LHCN-M2 (cell line): ENCODE data around the gene SMG6. TPM values are rescaled to one million over a fixed set of nuclear protein-coding genes. Genes with fewer than 3 reads are reported as not detected.

Experiments used
- DNase-seq: peaks from one replicate; pipeline ENCODE4 v3.0.0-alpha.2; 2012; ENCODE audit warnings: low read depth
- total RNA-seq: library from RNA; depleted of rRNA; stranded (reverse); fragments of >200 nt; gene quantifications from 2 replicates; pipeline ENCODE4 v1.2.3, GENCODE V29; 2014

The SMG6 gene
- total RNA-seq, 1 experiment from 2014 or later = 35.5 TPM

- DNase-seq = no peak
These were observed 251.5 kb downstream of the SMG6 start for GRCh38 chr17:2051933-2052559.

- no peak for DNase-seq
These were observed 252.3 kb downstream of the SMG6 start for GRCh38 chr17:2051061-2051932.

DNA sequence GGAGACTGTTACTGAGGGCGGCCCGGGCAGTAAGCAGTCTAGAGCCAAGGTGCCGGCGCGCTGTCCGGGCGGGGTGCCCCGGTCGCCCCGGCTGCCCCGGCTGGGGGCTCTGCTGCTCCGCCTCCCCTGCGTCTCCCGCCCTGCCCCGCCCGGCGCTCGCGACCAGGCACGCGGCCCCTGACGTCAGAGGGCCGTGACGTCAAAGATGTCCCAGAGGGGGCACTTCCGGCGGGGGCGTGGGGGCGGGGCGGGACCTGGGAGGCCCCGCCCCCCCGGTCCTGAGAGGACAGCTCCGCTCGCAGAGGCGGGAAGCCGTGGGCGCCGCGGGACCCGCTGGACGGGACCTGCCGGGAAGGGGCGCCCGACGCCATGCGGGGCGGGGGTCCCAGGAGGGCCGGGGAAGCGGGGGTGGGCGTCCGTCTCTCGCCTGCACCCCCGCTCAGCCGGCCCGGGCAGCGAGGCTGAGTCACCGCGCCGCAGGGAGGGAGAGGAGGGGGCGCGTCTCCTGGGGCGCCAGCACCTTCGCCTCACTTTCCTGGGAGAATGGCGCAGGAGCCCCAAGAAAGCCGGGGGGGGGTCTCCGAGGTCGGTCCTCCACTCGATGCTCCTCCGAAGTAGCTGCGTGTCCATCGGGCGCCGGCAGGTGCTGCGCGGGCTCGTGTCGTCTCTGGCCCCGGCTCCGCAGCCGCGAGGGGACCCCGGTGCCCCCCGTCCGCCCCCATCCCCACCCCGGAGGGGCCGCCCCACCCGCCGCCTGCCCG lies 253.1 kb downstream of the SMG6 start:
- DNase-seq = peak; percentile 67

DNA sequence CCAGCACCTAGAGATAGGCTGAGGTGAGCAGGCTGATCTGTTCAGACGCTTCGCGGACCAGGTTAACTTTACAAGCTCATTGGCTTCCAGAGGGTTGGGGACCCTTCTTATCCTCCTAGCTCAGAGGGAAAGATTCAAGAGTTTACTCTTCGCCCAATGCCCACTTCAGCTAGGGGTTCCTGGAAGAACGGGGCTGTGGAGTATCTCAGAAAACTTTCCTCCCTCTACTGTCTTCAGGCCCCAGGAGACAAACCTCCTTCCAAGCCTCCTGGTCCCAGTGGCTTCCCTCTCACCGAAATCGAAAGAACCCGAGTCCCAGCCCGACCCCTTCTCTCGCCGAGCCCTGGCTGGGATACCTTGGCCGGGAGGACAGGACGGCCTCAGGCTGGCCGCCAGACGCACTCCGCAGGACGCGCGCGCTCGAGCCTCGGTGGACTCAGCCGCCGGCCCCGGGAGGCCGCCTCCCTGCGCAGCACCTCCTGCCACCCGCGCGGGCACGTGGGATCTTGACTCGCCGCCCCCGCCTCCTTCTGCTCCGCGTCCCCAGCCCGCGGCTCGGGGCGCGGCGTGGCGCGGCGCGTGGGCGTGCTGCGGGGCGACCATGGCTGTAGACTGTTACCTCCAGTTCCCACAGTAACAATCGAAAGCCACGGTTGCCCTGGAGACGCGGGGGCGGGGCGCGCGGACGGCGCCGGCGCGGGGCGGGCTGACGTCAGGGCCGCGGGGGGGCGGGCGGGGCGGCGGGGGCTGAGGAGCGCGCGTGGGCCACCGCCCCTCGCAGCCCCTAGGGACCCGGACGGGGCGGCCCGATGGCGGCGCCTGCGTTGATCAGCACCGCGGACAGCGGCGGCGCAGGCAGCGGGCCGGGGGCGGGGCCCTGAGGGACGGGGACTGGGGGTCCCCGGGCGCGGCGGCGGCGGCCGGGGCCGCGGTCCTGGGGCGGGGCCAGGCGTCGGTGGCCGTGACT lies 254.0 kb downstream of the SMG6 start:
- DNase-seq = peak; percentile 74

DNA sequence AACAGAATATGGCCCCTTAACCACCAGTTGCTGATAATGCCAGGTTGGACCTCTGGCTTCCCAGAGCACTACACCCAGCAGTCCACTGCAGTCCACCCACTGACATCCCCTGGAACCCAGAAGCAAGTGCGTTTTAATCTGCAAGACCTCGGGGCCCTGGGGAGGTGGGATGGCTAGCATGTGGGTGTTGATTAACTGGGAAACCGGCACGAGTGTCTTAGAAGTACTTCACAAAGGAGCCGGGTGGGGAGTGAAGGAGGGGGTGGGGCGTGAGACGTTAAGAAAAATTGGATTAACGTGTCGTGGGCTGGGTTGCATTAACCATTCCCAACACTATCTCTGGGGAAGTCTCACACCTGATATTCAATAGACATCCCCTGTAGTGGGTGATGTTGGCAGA lies 254.8 kb downstream of the SMG6 start:
- no peak for DNase-seq

- no peak for DNase-seq
These were observed 256.0 kb downstream of the SMG6 start for GRCh38 chr17:2047590-2047989.

DNA sequence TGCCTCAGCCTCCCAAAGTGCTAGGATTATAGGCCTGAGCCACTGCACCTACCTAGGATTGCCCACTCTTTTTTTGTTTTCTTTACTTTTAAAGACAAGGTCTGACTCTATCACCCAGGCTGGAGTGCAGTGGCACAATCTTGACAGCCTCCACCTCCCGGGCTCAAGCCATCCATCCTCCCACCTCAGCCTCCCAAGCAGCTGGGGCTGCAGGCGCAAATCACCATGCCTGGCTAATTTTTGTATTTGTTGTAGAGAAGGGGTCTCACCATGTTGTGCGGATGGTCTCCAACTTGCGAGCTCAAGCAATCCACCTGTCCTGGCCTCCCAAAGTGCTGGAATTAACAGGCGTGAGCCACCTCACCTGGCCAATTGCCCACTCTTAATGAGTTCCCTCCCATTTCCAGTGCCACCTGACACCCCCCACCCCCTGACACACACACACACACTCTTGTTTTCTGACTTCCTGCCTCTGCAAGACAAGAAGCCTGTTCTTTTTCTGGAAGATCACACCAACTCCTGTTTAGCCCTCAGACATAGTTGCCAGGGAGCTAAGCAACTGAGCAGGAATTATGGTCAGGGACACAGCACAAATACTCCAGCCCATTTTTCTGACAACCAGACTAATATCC lies 259.2 kb downstream of the SMG6 start:
- DNase-seq = no peak

- peak; percentile 64 for DNase-seq
These were observed 259.8 kb downstream of the SMG6 start for GRCh38 chr17:2043785-2044184.

GRCh38 chr17:2042933-2043332 lies 260.7 kb downstream of the SMG6 start:
- DNase-seq = no peak

GRCh38 chr17:2042390-2042847 lies 261.2 kb downstream of the SMG6 start:
- no peak for DNase-seq

DNA sequence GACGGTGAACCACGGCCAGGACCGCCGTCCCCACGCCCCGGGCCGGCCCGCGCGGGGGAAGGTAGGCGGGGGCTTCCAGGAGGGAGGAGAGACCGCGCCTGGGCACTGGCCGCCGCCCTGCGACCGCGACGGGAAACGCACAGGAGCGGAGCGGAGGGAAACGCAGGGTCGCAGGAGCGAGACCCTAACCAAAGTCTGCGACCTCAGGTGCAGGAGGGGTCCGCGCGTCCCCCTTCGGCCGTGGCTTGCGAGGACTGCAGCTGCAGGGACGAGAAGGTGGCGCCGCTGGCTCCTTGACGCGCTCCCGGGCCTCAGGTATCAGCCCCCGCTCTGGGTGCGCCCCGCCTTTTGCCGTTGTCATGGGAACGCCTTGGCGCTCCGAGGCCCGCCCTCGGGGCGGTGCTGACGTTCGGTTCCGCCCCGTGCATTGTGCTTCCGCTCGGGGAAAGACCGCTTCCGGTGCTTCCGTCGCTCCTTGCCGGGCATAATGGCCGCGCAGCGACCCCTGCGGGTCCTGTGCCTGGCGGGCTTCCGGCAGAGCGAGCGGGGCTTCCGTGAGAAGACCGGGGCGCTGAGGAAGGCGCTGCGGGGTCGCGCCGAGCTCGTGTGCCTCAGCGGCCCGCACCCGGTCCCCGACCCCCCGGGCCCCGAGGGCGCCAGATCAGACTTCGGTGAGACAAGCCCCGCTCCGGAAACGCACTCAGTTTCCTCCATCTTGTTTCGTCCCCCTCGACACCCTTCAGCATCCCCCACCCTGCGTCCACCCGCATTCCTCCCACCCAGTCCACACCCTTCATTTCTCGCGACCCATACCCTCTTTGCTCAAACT lies 261.8 kb downstream of the SMG6 start, which contains the start of gene OVCA2:
OVCA2 (plus strand) TSS at position 462 of the 829 bp plus-strand sequence; CDS start at position 488, 26 bp downstream.
- DNase-seq = peak; percentile 89

DNA sequence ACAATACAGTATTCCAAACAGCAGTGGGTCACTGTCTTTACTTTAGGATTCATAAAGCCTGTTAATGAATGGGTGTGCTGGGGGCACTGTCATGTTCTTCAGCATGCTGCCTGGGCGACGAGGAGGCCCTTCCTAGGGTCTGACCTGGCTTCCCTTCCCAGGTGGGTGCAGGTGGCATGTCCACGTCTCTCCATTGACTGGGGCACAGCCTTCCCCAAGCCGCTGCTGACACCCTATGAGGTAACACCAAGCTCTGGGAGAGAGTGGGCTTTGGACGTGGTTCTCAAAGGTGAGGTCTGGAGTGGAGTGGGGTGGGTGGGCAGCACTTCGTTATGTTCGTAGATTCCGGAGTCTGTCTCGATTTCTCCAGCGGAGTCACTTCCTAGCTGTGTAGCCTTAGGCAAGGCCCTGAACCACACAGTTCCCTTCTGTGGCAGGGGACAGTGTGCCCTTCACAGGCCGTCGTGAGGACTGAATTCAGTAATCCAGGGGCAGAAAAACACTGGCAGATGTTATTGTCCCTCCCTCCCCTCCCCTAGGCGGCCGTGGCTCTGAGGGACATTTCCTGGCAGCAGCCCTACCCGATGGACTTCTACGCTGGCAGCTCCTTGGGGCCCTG lies 262.5 kb downstream of the SMG6 start:
- DNase-seq = no peak

- DNase-seq = no peak
These were observed 263.3 kb downstream of the SMG6 start for GRCh38 chr17:2040219-2040827.

DNA sequence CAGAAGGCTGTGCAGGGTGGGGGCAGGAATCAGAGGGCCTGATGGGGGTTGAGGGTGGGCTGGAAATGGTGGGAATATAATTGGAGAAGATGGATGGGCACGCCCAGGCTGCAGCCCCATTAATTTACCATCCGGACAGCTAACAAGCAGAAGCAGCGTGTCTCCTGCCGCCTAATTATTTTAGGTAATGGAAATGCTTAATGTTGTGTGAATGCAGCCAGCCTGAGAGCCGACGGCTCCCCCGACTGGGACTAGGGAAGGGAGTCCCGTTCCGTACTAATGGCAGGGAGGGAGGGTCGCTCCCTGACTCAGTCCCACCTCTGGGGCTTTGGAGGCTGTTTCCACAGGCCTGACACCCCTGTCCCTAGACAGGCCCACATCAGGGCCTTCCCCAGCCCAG lies 266.4 kb downstream of the SMG6 start:
- DNase-seq = no peak

DNA sequence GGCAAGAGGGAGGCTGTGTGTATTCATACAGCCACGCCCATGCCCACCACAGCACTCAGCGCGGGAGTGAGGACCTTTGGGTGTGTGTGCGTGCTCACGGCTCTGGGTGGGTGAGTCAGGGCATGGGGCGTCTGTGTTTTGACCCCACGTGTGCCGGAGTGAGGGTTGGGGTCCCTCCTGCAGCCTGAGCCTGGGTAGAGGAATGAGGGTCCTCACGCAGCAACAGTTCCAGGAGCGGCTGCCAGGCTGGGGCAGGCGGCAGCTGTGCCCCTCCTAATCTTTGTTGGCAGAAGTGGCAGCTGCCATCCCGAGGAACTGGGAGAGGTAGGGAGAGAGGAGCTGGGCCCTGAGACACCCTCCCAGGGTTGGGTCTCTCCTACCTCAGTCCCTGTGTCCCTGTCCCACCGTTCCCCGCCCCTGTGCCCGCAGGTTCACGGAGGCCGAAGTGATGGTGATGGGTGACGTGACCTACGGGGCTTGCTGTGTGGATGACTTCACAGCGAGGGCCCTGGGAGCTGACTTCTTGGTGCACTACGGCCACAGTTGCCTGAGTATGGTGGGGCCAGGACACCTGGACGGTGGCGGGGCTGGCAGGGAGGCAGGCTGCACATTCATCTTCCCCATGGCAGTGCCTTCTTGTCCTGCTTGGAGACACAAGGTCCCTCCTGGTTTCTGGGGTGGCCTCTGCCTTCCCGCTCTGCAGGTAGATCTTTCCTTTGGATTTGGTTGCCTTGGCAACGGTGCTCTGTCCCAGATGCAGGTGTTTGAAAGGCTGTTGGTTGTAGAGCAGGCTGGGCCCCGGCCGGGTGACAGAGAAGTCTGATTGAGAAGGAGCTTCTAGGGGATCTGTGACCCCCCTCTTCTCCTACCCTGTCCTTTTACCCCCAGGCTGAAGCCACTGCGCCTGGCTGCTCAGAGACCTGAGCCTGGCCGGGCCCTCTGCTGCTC lies 267.8 kb downstream of the SMG6 start:
- no peak for DNase-seq

GRCh38 chr17:2034806-2035540 lies 268.6 kb downstream of the SMG6 start:
- peak; percentile 70 for DNase-seq

DNA sequence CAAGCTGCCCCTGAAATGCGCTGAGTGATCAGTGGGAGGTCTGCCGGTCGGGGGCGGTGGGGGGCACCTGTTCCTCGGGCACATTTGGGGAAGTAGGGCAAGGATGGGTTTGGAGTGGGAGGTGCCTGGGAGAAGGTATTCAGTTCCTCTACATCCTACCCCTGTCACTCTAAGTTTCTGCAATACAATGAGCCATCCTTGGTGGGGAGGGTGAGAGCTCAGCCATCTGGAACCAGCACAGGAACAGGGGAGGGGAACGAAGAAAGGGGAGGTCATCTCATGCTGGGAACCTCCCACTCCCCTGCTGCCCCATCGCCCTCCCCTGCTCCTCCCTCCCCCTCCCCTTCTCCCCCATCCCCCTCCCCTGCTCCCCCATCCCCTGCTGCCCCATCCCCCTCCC lies 269.4 kb downstream of the SMG6 start:
- no peak for DNase-seq
